ENCODE results near the gene SLC28A3.

Gene SLC28A3

DNA sequence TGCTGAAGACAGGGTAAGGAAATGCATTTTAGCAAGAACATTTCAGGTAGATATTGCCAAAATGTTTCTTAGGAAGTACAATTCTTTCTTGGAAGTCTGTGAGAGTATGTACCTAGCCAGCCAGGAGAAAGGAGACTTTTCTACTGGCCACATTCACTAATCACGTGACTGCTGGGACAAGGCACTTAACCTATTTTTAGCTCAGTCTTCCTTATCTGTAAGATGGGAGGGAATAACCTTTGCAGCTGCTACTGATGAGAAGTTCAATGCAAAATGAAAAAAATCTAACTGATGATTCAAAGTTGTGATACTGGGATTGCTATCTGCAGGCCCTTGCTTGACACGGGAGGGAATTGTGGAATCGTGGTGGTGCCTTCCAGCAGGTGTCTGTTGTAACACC is 42.6 kb upstream of the SLC28A3 start:
- no peak overlapping the region for H3K27ac Mint-ChIP-seq
- TF ChIP-seq, protein P1, sequence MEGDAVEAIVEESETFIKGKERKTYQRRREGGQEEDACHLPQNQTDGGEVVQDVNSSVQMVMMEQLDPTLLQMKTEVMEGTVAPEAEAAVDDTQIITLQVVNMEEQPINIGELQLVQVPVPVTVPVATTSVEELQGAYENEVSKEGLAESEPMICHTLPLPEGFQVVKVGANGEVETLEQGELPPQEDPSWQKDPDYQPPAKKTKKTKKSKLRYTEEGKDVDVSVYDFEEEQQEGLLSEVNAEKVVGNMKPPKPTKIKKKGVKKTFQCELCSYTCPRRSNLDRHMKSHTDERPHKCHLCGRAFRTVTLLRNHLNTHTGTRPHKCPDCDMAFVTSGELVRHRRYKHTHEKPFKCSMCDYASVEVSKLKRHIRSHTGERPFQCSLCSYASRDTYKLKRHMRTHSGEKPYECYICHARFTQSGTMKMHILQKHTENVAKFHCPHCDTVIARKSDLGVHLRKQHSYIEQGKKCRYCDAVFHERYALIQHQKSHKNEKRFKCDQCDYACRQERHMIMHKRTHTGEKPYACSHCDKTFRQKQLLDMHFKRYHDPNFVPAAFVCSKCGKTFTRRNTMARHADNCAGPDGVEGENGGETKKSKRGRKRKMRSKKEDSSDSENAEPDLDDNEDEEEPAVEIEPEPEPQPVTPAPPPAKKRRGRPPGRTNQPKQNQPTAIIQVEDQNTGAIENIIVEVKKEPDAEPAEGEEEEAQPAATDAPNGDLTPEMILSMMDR (IDR thresholded peaks at IDR 0.05): no peak
- H3K4me1 Mint-ChIP-seq: no peaks in the 10 kb centered on the region
- no peak for DNase-seq
- no peak overlapping the region for H3K4me3 Mint-ChIP-seq
- H3K27me3 Mint-ChIP-seq (ENCODE audit: low read depth, poor library complexity): peaks cover 3% of the 10 kb centered on the region
- H3K9me3 Mint-ChIP-seq: no peaks in the 10 kb centered on the region
- no peaks in the 10 kb centered on the region for H3K36me3 Mint-ChIP-seq (ENCODE audit: low read depth)

DNA sequence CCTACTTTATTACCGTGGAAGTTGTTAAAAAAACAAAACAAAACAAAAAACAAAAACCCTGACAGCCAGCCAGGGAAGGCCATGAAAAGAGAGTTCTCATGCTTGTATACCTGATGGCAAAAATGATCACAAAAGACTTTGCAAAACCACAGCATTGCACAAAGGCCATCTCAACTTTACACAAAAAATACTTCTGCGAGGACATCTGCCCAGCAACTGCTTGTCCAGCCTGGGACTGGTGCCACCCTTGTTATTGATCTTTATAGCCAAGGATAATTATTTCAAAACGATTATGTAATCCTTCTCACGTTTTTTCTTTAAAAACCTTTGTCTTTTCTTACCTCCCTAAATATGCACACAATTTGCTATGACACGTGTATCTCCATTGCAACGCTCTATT is 42.2 kb upstream of the SLC28A3 start:
- Mint-ChIP-seq H3K9me3 (no peaks in the 10 kb centered on the region), H3K4me1 (no peaks in the 10 kb centered on the region), H3K36me3 (ENCODE audit: low read depth) (no peaks in the 10 kb centered on the region), H3K27ac (no peak overlapping the region), H3K4me3 (no peak overlapping the region), H3K27me3 (ENCODE audit: low read depth, poor library complexity) (peaks cover 3% of the 10 kb centered on the region)
- DNase-seq: no peak
- TF ChIP-seq, protein P1 (IDR thresholded peaks at IDR 0.05): no peak

- no peak for DNase-seq
- H3K27me3 Mint-ChIP-seq (ENCODE audit: low read depth, poor library complexity): peaks cover 8% of the 10 kb centered on the region
These were observed 41.0 kb upstream of the SLC28A3 start for GRCh38 chr9:84381508-84381907.

DNA sequence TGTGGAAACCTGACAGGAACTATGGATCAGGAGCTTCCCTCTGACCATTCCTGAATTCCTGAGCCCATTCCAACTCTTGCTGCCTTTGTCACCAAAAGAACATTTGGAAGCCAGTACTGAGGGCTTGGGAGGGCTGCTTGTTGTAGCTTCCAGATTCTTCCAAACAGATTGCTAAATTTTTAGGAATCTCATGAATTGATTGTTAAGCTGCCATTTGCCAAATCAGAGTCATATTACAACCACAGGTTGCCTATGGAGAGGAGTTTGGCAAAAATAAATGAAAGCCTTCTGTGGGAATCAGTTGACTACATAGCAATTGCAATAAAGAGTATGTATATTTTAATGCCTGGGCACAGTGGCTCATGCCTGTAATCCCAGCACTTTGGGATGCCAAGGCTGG is 39.2 kb upstream of the SLC28A3 start:
- DNase-seq: no peak
- H3K9me3 Mint-ChIP-seq: no peaks in the 10 kb centered on the region
- TF ChIP-seq, protein P1 (IDR thresholded peaks at IDR 0.05): no peak
- H3K36me3 Mint-ChIP-seq (ENCODE audit: low read depth): no peaks in the 10 kb centered on the region
- H3K27ac Mint-ChIP-seq: no peak overlapping the region
- no peak overlapping the region for H3K4me3 Mint-ChIP-seq
- peaks cover 11% of the 10 kb centered on the region for H3K27me3 Mint-ChIP-seq (ENCODE audit: low read depth, poor library complexity)
- no peaks in the 10 kb centered on the region for H3K4me1 Mint-ChIP-seq

More at GRCh38 chr9:84381508-84381907, 41.0 kb upstream of the SLC28A3 start:
- no peak overlapping the region for H3K27ac Mint-ChIP-seq
- no peak overlapping the region for H3K4me3 Mint-ChIP-seq
- H3K9me3 Mint-ChIP-seq: no peaks in the 10 kb centered on the region
- TF ChIP-seq, protein P1 (IDR thresholded peaks at IDR 0.05): no peak
- no peaks in the 10 kb centered on the region for H3K36me3 Mint-ChIP-seq (ENCODE audit: low read depth)
- no peaks in the 10 kb centered on the region for H3K4me1 Mint-ChIP-seq

DNA sequence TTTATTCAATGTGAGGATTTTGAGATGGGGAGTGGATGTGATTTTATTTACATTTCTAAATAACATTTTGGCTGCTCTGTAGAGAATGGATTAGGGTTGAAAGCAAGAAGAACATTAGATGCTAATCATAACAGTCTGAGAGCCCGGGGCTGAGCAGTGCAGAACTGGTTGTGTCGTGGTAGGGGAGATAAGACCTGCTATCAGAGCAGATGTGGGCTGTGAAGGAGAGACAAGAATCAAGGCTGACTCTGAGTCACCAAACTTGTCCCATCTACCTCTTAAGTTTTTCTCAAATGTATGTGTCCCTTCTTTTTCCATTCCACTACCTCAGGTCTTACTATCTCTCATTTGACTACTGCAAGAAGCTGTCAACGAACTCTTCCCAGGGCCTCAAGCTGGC is 35.4 kb upstream of the SLC28A3 start:
- Mint-ChIP-seq H3K4me1 (peaks cover 11% of the 10 kb centered on the region), H3K9me3 (no peaks in the 10 kb centered on the region), H3K4me3 (no peak overlapping the region), H3K36me3 (ENCODE audit: low read depth) (no peaks in the 10 kb centered on the region), H3K27me3 (ENCODE audit: low read depth, poor library complexity) (peaks cover 11% of the 10 kb centered on the region), H3K27ac (no peak overlapping the region)
- DNase-seq: no peak
- TF ChIP-seq, protein P1 (IDR thresholded peaks at IDR 0.05): no peak

DNA sequence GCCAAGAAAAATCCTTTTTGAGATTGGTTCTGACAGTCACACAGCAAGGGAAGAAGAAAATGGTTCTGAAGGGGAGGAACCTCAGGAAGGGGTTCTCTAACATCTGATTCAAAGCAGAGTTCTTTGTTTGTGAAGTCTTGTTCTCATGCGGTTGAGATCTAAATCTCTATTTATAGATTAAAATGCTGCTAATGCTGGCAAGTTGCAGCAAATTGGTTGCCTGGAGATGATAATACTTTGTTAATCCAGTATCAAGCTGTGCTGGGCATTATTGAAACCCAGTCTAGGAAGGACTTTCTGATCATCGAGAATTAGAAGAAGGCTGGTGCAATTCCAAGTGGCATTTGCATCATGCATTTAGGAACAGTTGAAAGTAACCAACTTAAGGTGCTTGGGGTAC is 34.0 kb upstream of the SLC28A3 start:
- H3K27ac Mint-ChIP-seq: no peak overlapping the region
- H3K4me1 Mint-ChIP-seq: peaks cover 11% of the 10 kb centered on the region
- H3K27me3 Mint-ChIP-seq (ENCODE audit: low read depth, poor library complexity): peaks cover 10% of the 10 kb centered on the region
- H3K9me3 Mint-ChIP-seq: no peaks in the 10 kb centered on the region
- H3K36me3 Mint-ChIP-seq (ENCODE audit: low read depth): no peaks in the 10 kb centered on the region
- TF ChIP-seq, protein P1 (IDR thresholded peaks at IDR 0.05): no peak
- no peak for DNase-seq
- H3K4me3 Mint-ChIP-seq: no peak overlapping the region
